ENCODE results near the gene RARRES2. TPM values are rescaled to one million over a fixed set of nuclear protein-coding genes. Genes with fewer than 3 reads are reported as not detected.

The RARRES2 gene
- total and polyA plus RNA-seq, 2 of the 13 experiments (the other 11 are each of a cell fraction or from before 2014, with no cell fraction given): 134 to 172 TPM

GRCh38 chr7:150388709-150389531, 47.5 kb upstream of the RARRES2 start (continued):
- TF ChIP-seq THAP8 (CRISPR knock-in tag; IDR thresholded peaks at IDR 0.05; ENCODE audit: borderline replicate concordance): peak; percentile 46; the same call in 1 of the 2 replicates
- TF ChIP-seq NPAS2 (CRISPR knock-in tag; IDR thresholded peaks at IDR 0.05; ENCODE audit: borderline replicate concordance): no peak
- no peak for TF ChIP-seq HNF1A (IDR thresholded peaks at IDR 0.05; ENCODE audit: low read depth)
- TF ChIP-seq HNF1A (CRISPR knock-in tag; IDR thresholded peaks at IDR 0.05; ENCODE audit: borderline replicate concordance): peak; percentile 62; the same call in 1 of the 2 replicates
- no peak for TF ChIP-seq ZNF660 (CRISPR knock-in tag; IDR thresholded peaks at IDR 0.05; ENCODE audit: borderline replicate concordance, low read depth)
- TF ChIP-seq CHD2 (IDR thresholded peaks at IDR 0.05; ENCODE audit: low read depth, low read length): no peak
- peak; percentile 65; the same call in 1 of the 2 replicates for TF ChIP-seq ZNF605 (CRISPR knock-in tag; IDR thresholded peaks at IDR 0.05)
- peak; percentile 93 for TF ChIP-seq SKI (IDR thresholded peaks at IDR 0.05; ENCODE audit: partially characterized antibody)
- no peak for TF ChIP-seq TERF1 (CRISPR knock-in tag; IDR thresholded peaks at IDR 0.05)
- TF ChIP-seq ZKSCAN1 (IDR thresholded peaks at IDR 0.05; ENCODE audit: low read length): no peak
- no peak for TF ChIP-seq ZC3H13 (CRISPR knock-in tag; IDR thresholded peaks at IDR 0.05)
- peak; percentile 81 for TF ChIP-seq MNT (IDR thresholded peaks at IDR 0.05)
- TF ChIP-seq ZNF501 (CRISPR knock-in tag; IDR thresholded peaks at IDR 0.05): peak; percentile 94
- TF ChIP-seq HDAC6 (IDR thresholded peaks at IDR 0.05; ENCODE audit: low read depth, low read length): no peak
- no peak for TF ChIP-seq SP1 (IDR thresholded peaks at IDR 0.05)
- peak; percentile 45 for TF ChIP-seq SP1 (CRISPR knock-in tag; IDR thresholded peaks at IDR 0.05)
- no peak for TF ChIP-seq JUND (CRISPR knock-in tag; IDR thresholded peaks at IDR 0.05)
- TF ChIP-seq KLF9 (CRISPR knock-in tag; IDR thresholded peaks at IDR 0.05; ENCODE audit: low read depth): peak; percentile 67; the same call in 1 of the 2 replicates
- TF ChIP-seq SMYD3 (CRISPR knock-in tag; IDR thresholded peaks at IDR 0.05): peak; percentile 88; the same call in 1 of the 2 replicates
- 0 out of 2 replicates have a peak, but pooled peaks have one; percentile 45 for TF ChIP-seq ZBTB14 (CRISPR knock-in tag; IDR thresholded peaks at IDR 0.05)
- peak; percentile 93 for TF ChIP-seq ZSCAN21 (CRISPR knock-in tag; IDR thresholded peaks at IDR 0.05; ENCODE audit: borderline replicate concordance)
- peak in 1 of 2 experiments; percentile 35; a peak in 1 of 4 replicates for TF ChIP-seq POLR2A (IDR thresholded peaks at IDR 0.05; ENCODE audit: insufficient read depth in 1 of 2, low read depth in 2 of 2, low read length in 2 of 2)

All from HepG2 (cell line).